ENCODE data around the gene CHI3L2. TPM values are rescaled to one million over a fixed set of nuclear protein-coding genes. Genes with fewer than 3 reads are reported as not detected.

CHI3L2 gene
- polyA plus RNA-seq, 2 donors, result 0.28 to 0.49 TPM

- Histone ChIP-seq H3K27ac (ENCODE audit: low read depth in 2 of 2, low read length in 1 of 2) (no peak overlapping the region), H3K36me3 (ENCODE audit: control insufficient read depth in 2 of 2, insufficient read depth in 2 of 2, low read length in 1 of 2) (no peaks in the 10 kb centered on the region), H3K9me3 (ENCODE audit: control insufficient read depth in 2 of 2, insufficient read depth in 1 of 2, low read depth in 1 of 2, low read length in 1 of 2) (no peaks in the 10 kb centered on the region), H3K4me1 (ENCODE audit: control insufficient read depth in 2 of 2, insufficient read depth in 2 of 2, low read length in 1 of 2) (no peaks in the 10 kb centered on the region), H3K27me3 (ENCODE audit: control insufficient read depth in 1 of 2, insufficient read depth in 2 of 2, low read length in 2 of 2) (peaks cover 0 to 6% of the 10 kb centered on the region in 2 donors), H3K4me3 (ENCODE audit: low read depth in 1 of 2, low read length in 2 of 2) (no peak overlapping the region)
- 84 to 86% methylated on average over 4 of the region's 4 CpGs for WGBS, 2 donors
Observed at GRCh38 chr1:111269825-111270406, 42.4 kb downstream of the CHI3L2 start.

DNA sequence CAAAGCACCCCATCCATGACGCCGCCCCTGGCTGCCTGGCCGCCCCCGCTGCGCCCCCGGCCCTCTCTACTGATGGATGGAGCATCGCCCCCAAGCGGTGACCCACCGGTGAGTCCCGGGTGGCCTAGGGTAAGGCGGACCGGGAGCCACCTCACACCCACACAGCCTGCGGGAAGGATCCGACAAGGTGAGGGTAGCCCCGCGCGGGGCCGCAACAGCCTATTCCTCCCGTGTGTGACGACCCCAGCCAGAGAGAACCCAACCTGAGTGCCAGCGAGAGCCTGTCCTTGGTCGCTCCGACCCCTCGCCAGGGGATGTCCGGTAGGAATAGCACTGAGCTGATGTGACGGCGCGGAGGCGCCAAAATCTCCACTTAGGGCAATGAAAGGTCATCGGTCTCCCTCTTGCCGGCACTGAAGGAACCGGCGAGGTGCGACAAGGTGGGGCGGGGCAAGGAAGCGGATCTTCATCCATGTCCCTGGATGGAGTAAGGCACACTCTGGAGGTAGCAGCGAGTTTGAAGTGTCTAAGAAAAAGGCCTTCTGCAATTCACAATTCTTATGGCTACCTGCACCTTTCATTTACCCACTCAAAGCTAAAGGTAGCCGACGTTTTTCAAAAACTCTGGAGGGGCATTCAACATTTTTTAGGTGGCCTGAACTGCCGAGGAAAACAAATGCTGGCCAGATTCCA is 43.4 kb downstream of the CHI3L2 start:
- Histone ChIP-seq H3K9me3 (ENCODE audit: control insufficient read depth in 2 of 2, insufficient read depth in 1 of 2, low read depth in 1 of 2, low read length in 1 of 2) (no peaks in the 10 kb centered on the region), H3K4me1 (ENCODE audit: control insufficient read depth in 2 of 2, insufficient read depth in 2 of 2, low read length in 1 of 2) (no peaks in the 10 kb centered on the region), H3K36me3 (ENCODE audit: control insufficient read depth in 2 of 2, insufficient read depth in 2 of 2, low read length in 1 of 2) (no peaks in the 10 kb centered on the region), H3K27me3 (ENCODE audit: control insufficient read depth in 1 of 2, insufficient read depth in 2 of 2, low read length in 2 of 2) (peaks cover 0 to 6% of the 10 kb centered on the region in 2 donors), H3K4me3 (ENCODE audit: low read depth in 1 of 2, low read length in 2 of 2) (no peak overlapping the region), H3K27ac (ENCODE audit: low read depth in 2 of 2, low read length in 1 of 2) (no peak overlapping the region)
- WGBS, 2 donors, result 15 to 18% methylated on average over 39 to 40 of the region's 40 CpGs

GRCh38 chr1:111271464-111271801 is 43.9 kb downstream of the CHI3L2 start:
- no peaks in the 10 kb centered on the region for H3K36me3 ChIP-seq (ENCODE audit: control insufficient read depth in 2 of 2, insufficient read depth in 2 of 2, low read length in 1 of 2)
- WGBS, 2 donors, result 15 to 23% methylated on average over 16 of the region's 16 CpGs
- no peak overlapping the region for H3K27ac ChIP-seq (ENCODE audit: low read depth in 2 of 2, low read length in 1 of 2)
- no peak overlapping the region for H3K4me3 ChIP-seq (ENCODE audit: low read depth in 1 of 2, low read length in 2 of 2)
- H3K4me1 ChIP-seq (ENCODE audit: control insufficient read depth in 2 of 2, insufficient read depth in 2 of 2, low read length in 1 of 2), result no peaks in the 10 kb centered on the region
- no peaks in the 10 kb centered on the region for H3K9me3 ChIP-seq (ENCODE audit: control insufficient read depth in 2 of 2, insufficient read depth in 1 of 2, low read depth in 1 of 2, low read length in 1 of 2)
- H3K27me3 ChIP-seq (ENCODE audit: control insufficient read depth in 1 of 2, insufficient read depth in 2 of 2, low read length in 2 of 2), result peaks cover 0 to 6% of the 10 kb centered on the region in 2 donors

GRCh38 chr1:111272081-111272480 is 44.6 kb downstream of the CHI3L2 start:
- Histone ChIP-seq H3K4me1 (ENCODE audit: control insufficient read depth in 2 of 2, insufficient read depth in 2 of 2, low read length in 1 of 2) (no peaks in the 10 kb centered on the region), H3K27ac (ENCODE audit: low read depth in 2 of 2, low read length in 1 of 2) (no peak overlapping the region), H3K36me3 (ENCODE audit: control insufficient read depth in 2 of 2, insufficient read depth in 2 of 2, low read length in 1 of 2) (no peaks in the 10 kb centered on the region), H3K4me3 (ENCODE audit: low read depth in 1 of 2, low read length in 2 of 2) (no peak overlapping the region), H3K27me3 (ENCODE audit: control insufficient read depth in 1 of 2, insufficient read depth in 2 of 2, low read length in 2 of 2) (peaks cover 0 to 6% of the 10 kb centered on the region in 2 donors), H3K9me3 (ENCODE audit: control insufficient read depth in 2 of 2, insufficient read depth in 1 of 2, low read depth in 1 of 2, low read length in 1 of 2) (no peaks in the 10 kb centered on the region)
- WGBS, 2 donors, result 43 to 53% methylated on average over 3 of the region's 3 CpGs

- 71 to 74% methylated on average over 4 of the region's 4 CpGs for WGBS, 2 donors
- no peaks in the 10 kb centered on the region for H3K36me3 ChIP-seq (ENCODE audit: control insufficient read depth in 2 of 2, insufficient read depth in 2 of 2, low read length in 1 of 2)
- H3K9me3 ChIP-seq (ENCODE audit: control insufficient read depth in 2 of 2, insufficient read depth in 1 of 2, low read depth in 1 of 2, low read length in 1 of 2), result no peaks in the 10 kb centered on the region
- no peaks in the 10 kb centered on the region for H3K4me1 ChIP-seq (ENCODE audit: control insufficient read depth in 2 of 2, insufficient read depth in 2 of 2, low read length in 1 of 2)
- no peak overlapping the region for H3K27ac ChIP-seq (ENCODE audit: low read depth in 2 of 2, low read length in 1 of 2)
- peaks cover 0 to 6% of the 10 kb centered on the region in 2 donors for H3K27me3 ChIP-seq (ENCODE audit: control insufficient read depth in 1 of 2, insufficient read depth in 2 of 2, low read length in 2 of 2)
- no peak overlapping the region for H3K4me3 ChIP-seq (ENCODE audit: low read depth in 1 of 2, low read length in 2 of 2)
Observed at GRCh38 chr1:111274653-111275052, 47.1 kb downstream of the CHI3L2 start.

DNA sequence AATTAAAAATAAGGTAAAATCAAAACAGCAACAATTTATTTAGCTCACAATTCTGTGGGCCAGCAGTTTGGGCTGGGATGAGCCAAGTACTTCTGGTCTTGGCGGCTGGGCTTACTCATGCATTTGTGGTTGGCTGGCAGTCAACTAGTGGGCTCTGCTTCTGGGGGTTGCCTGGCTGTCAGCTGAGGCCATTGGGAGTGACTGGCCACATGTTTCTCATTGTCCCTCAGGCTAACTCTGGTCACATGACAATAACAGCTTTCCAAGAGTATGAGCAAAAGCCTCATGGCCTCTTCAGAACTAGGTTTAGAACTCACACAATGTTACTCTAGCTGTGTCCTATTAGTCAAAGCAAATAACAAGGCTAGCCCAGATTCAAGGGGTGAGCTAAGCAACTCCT is 47.6 kb downstream of the CHI3L2 start:
- H3K27me3 ChIP-seq (ENCODE audit: control insufficient read depth in 1 of 2, insufficient read depth in 2 of 2, low read length in 2 of 2), result peaks cover 0 to 6% of the 10 kb centered on the region in 2 donors
- H3K9me3 ChIP-seq (ENCODE audit: control insufficient read depth in 2 of 2, insufficient read depth in 1 of 2, low read depth in 1 of 2, low read length in 1 of 2), result no peaks in the 10 kb centered on the region
- H3K4me3 ChIP-seq (ENCODE audit: low read depth in 1 of 2, low read length in 2 of 2), result no peak overlapping the region
- 58 to 65% methylated on average over 1 of the region's 1 CpG for WGBS, 2 donors
- no peak overlapping the region for H3K27ac ChIP-seq (ENCODE audit: low read depth in 2 of 2, low read length in 1 of 2)
- no peaks in the 10 kb centered on the region for H3K4me1 ChIP-seq (ENCODE audit: control insufficient read depth in 2 of 2, insufficient read depth in 2 of 2, low read length in 1 of 2)
- H3K36me3 ChIP-seq (ENCODE audit: control insufficient read depth in 2 of 2, insufficient read depth in 2 of 2, low read length in 1 of 2), result no peaks in the 10 kb centered on the region

DNA sequence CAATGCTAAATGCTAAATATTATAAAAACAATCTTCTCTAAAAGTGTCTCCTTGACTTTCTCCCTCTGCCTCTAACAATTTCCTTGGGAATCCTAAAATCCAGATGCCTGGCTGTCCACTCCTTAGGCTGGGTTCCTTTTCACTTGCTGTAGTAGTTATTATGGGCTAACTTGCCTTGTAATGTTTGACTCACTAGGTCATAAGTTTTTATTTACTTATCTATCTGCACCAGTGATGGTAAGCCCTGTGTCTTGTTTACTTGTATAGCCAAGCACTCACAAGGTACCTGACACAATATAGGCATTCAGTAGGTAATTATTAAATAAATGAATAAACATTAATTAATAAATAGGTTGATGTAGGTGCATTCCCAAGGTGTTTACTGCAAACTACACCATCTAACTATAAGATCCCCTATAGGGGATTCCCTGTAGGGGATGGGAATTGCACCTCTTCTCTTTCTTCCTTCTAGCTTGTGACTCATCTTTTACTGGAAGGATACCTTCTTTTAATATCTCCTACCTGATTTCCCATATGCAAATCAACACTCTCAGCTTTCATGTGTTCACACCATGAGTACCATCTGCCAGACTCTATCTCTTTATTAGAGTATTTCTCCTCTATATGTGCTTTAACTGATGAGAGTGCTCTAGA is 48.4 kb downstream of the CHI3L2 start:
- no peaks in the 10 kb centered on the region for H3K36me3 ChIP-seq (ENCODE audit: control insufficient read depth in 2 of 2, insufficient read depth in 2 of 2, low read length in 1 of 2)
- H3K9me3 ChIP-seq (ENCODE audit: control insufficient read depth in 2 of 2, insufficient read depth in 1 of 2, low read depth in 1 of 2, low read length in 1 of 2), result no peaks in the 10 kb centered on the region
- peaks cover 0 to 2% of the 10 kb centered on the region in 2 donors for H3K27me3 ChIP-seq (ENCODE audit: control insufficient read depth in 1 of 2, insufficient read depth in 2 of 2, low read length in 2 of 2)
- H3K4me3 ChIP-seq (ENCODE audit: low read depth in 1 of 2, low read length in 2 of 2), result no peak overlapping the region
- H3K4me1 ChIP-seq (ENCODE audit: control insufficient read depth in 2 of 2, insufficient read depth in 2 of 2, low read length in 1 of 2), result no peaks in the 10 kb centered on the region
- no peak overlapping the region for H3K27ac ChIP-seq (ENCODE audit: low read depth in 2 of 2, low read length in 1 of 2)

DNA sequence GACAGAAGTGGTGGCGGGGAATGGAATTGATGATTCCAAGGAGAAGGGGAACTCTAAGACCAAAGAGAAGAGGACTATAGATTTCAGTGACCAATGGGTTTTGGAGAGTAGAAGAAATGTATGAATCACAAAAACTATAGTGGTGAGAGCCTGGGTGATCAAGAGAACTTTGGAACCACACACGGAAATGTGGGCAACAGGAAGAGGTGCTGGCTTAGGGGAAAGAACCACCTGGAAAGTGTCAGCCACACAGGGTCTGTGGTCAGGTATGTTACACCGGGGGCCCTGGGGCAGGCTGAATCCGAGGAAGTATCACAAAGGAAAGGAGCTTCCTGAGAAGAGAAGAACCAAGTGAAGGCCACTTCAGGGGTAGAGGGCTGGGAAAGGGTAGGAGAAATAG is 51.6 kb downstream of the CHI3L2 start:
- H3K27me3 ChIP-seq (ENCODE audit: control insufficient read depth in 1 of 2, insufficient read depth in 2 of 2, low read length in 2 of 2), result no peaks in the 10 kb centered on the region
- H3K36me3 ChIP-seq (ENCODE audit: control insufficient read depth in 2 of 2, insufficient read depth in 2 of 2, low read length in 1 of 2), result no peaks in the 10 kb centered on the region
- no peaks in the 10 kb centered on the region for H3K4me1 ChIP-seq (ENCODE audit: control insufficient read depth in 2 of 2, insufficient read depth in 2 of 2, low read length in 1 of 2)
- no peak overlapping the region for H3K27ac ChIP-seq (ENCODE audit: low read depth in 2 of 2, low read length in 1 of 2)
- 79 to 81% methylated on average over 4 of the region's 4 CpGs for WGBS, 2 donors
- H3K4me3 ChIP-seq (ENCODE audit: low read depth in 1 of 2, low read length in 2 of 2), result no peak overlapping the region
- H3K9me3 ChIP-seq (ENCODE audit: control insufficient read depth in 2 of 2, insufficient read depth in 1 of 2, low read depth in 1 of 2, low read length in 1 of 2), result no peaks in the 10 kb centered on the region

- H3K9me3 ChIP-seq (ENCODE audit: control insufficient read depth in 2 of 2, insufficient read depth in 1 of 2, low read depth in 1 of 2, low read length in 1 of 2), result no peaks in the 10 kb centered on the region
- H3K27me3 ChIP-seq (ENCODE audit: control insufficient read depth in 1 of 2, insufficient read depth in 2 of 2, low read length in 2 of 2), result no peaks in the 10 kb centered on the region
- H3K4me3 ChIP-seq (ENCODE audit: low read depth in 1 of 2, low read length in 2 of 2), result no peak overlapping the region
- H3K4me1 ChIP-seq (ENCODE audit: control insufficient read depth in 2 of 2, insufficient read depth in 2 of 2, low read length in 1 of 2), result no peaks in the 10 kb centered on the region
- H3K36me3 ChIP-seq (ENCODE audit: control insufficient read depth in 2 of 2, insufficient read depth in 2 of 2, low read length in 1 of 2), result no peaks in the 10 kb centered on the region
- no peak overlapping the region for H3K27ac ChIP-seq (ENCODE audit: low read depth in 2 of 2, low read length in 1 of 2)
Observed at GRCh38 chr1:111280267-111280666, 52.8 kb downstream of the CHI3L2 start.

GRCh38 chr1:111281411-111281810 is 53.9 kb downstream of the CHI3L2 start:
- H3K36me3 ChIP-seq (ENCODE audit: control insufficient read depth in 2 of 2, insufficient read depth in 2 of 2, low read length in 1 of 2), result no peaks in the 10 kb centered on the region
- 80% methylated on average over 5 of the region's 5 CpGs for WGBS, 2 donors
- no peaks in the 10 kb centered on the region for H3K9me3 ChIP-seq (ENCODE audit: control insufficient read depth in 2 of 2, insufficient read depth in 1 of 2, low read depth in 1 of 2, low read length in 1 of 2)
- no peak overlapping the region for H3K4me3 ChIP-seq (ENCODE audit: low read depth in 1 of 2, low read length in 2 of 2)
- no peaks in the 10 kb centered on the region for H3K27me3 ChIP-seq (ENCODE audit: control insufficient read depth in 1 of 2, insufficient read depth in 2 of 2, low read length in 2 of 2)
- H3K4me1 ChIP-seq (ENCODE audit: control insufficient read depth in 2 of 2, insufficient read depth in 2 of 2, low read length in 1 of 2), result no peaks in the 10 kb centered on the region
- H3K27ac ChIP-seq (ENCODE audit: low read depth in 2 of 2, low read length in 1 of 2), result no peak overlapping the region
